ENCODE measurements around the gene AKAP12.
"Not testable (repeated sequence)": the region's sequence is repeated elsewhere in the genome, so short reads cannot be mapped to it uniquely, and the experiment has no call there.

The AKAP12 gene

GRCh38 chr6:151325075-151326050 is 85.6 kb downstream of the AKAP12 start:
- no peak overlapping the region for H3K27ac ChIP-seq (ENCODE audit: low read depth, low read length)
- H3K4me1 ChIP-seq (ENCODE audit: control insufficient read depth, insufficient read depth, low read length) = peaks cover 14% of the 10 kb centered on the region
- H3K27me3 ChIP-seq (ENCODE audit: control insufficient read depth, insufficient read depth, low read length) = peaks cover 13% of the 10 kb centered on the region
- peak overlapping the region; percentile 80 for H3K4me3 ChIP-seq (ENCODE audit: low read depth, low read length)
- H3K36me3 ChIP-seq (ENCODE audit: control insufficient read depth, insufficient read depth, low read length) = no peaks in the 10 kb centered on the region
- H3K9me3 ChIP-seq (ENCODE audit: control insufficient read depth, insufficient read depth, low read length) = no peaks in the 10 kb centered on the region
- peak overlapping the region; percentile 59; the same call in 1 of the 2 replicates for H3K9ac ChIP-seq (ENCODE audit: low read depth, low read length)

- Histone ChIP-seq H3K27ac (ENCODE audit: low read depth, low read length) (no peak overlapping the region), H3K4me3 (ENCODE audit: low read depth, low read length) (peak overlapping the region; percentile 80), H3K9ac (ENCODE audit: low read depth, low read length) (no peak overlapping the region), H3K9me3 (ENCODE audit: control insufficient read depth, insufficient read depth, low read length) (no peaks in the 10 kb centered on the region), H3K27me3 (ENCODE audit: control insufficient read depth, insufficient read depth, low read length) (peaks cover 13% of the 10 kb centered on the region), H3K36me3 (ENCODE audit: control insufficient read depth, insufficient read depth, low read length) (no peaks in the 10 kb centered on the region), H3K4me1 (ENCODE audit: control insufficient read depth, insufficient read depth, low read length) (peaks cover 14% of the 10 kb centered on the region)
Measured at GRCh38 chr6:151326116-151326825, 86.5 kb downstream of the AKAP12 start.

DNA sequence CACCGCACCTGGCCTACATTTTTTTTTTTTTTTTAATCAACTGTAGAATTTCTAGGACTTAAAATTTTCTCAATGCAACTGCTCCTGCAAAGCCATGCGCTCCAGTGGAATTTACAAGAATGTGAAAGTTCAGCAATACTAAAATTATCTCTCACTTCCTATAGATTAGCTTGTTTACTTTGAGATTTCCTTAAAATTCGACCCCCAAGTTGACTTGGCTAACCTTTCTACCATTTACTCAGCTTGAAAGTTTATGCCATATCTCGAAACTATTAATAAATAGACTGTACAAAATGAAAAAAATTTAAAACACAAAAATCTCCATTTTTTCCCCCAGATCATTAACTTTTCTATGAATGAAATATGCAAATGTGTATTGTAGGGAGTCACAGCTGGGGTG is 87.3 kb downstream of the AKAP12 start:
- H3K4me3 ChIP-seq (ENCODE audit: low read depth, low read length) = no peak overlapping the region
- peaks cover 13% of the 10 kb centered on the region for H3K27me3 ChIP-seq (ENCODE audit: control insufficient read depth, insufficient read depth, low read length)
- H3K9ac ChIP-seq (ENCODE audit: low read depth, low read length) = no peak overlapping the region
- H3K36me3 ChIP-seq (ENCODE audit: control insufficient read depth, insufficient read depth, low read length) = no peaks in the 10 kb centered on the region
- H3K9me3 ChIP-seq (ENCODE audit: control insufficient read depth, insufficient read depth, low read length) = no peaks in the 10 kb centered on the region
- no peak overlapping the region for H3K27ac ChIP-seq (ENCODE audit: low read depth, low read length)
- peaks cover 14% of the 10 kb centered on the region for H3K4me1 ChIP-seq (ENCODE audit: control insufficient read depth, insufficient read depth, low read length)

- no peaks in the 10 kb centered on the region for H3K36me3 ChIP-seq (ENCODE audit: control insufficient read depth, insufficient read depth, low read length)
- H3K4me1 ChIP-seq (ENCODE audit: control insufficient read depth, insufficient read depth, low read length) = peaks cover 8% of the 10 kb centered on the region
- no peak overlapping the region for H3K27ac ChIP-seq (ENCODE audit: low read depth, low read length)
- H3K9me3 ChIP-seq (ENCODE audit: control insufficient read depth, insufficient read depth, low read length) = no peaks in the 10 kb centered on the region
- H3K9ac ChIP-seq (ENCODE audit: low read depth, low read length) = no peak overlapping the region
- H3K4me3 ChIP-seq (ENCODE audit: low read depth, low read length) = no peak overlapping the region
- H3K27me3 ChIP-seq (ENCODE audit: control insufficient read depth, insufficient read depth, low read length) = peaks cover 5% of the 10 kb centered on the region; the same call in 1 of the 2 replicates
Measured at GRCh38 chr6:151330130-151330696, 90.4 kb downstream of the AKAP12 start.

DNA sequence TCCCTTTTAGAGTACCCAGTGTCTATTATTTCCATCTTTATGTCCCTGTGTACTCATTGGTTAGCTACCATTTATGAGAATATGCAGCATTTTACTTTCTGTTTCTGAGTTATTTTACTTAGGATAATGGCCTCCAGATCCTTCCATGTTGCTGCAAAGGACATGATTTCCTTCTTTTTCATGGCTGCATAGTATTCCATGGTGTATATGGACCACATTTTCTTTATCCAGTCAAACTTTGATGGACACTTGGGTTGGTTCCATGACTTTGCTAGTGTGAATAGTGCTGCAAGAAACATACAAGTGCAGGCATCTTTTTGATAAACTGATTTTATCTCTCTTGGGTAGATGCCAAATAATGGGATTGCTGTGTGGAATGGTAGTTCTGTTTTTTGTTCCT is 96.2 kb downstream of the AKAP12 start:
- Histone ChIP-seq H3K4me1 (ENCODE audit: control insufficient read depth, insufficient read depth, low read length) (0 out of 2 replicates have a peak, but pooled peaks cover 4% of the 10 kb centered on the region), H3K4me3 (ENCODE audit: low read depth, low read length) (no peak overlapping the region), H3K9me3 (ENCODE audit: control insufficient read depth, insufficient read depth, low read length) (no peaks in the 10 kb centered on the region), H3K27me3 (ENCODE audit: control insufficient read depth, insufficient read depth, low read length) (no peaks in the 10 kb centered on the region), H3K36me3 (ENCODE audit: control insufficient read depth, insufficient read depth, low read length) (no peaks in the 10 kb centered on the region), H3K27ac (ENCODE audit: low read depth, low read length) (no peak overlapping the region), H3K9ac (ENCODE audit: low read depth, low read length) (no peak overlapping the region)

DNA sequence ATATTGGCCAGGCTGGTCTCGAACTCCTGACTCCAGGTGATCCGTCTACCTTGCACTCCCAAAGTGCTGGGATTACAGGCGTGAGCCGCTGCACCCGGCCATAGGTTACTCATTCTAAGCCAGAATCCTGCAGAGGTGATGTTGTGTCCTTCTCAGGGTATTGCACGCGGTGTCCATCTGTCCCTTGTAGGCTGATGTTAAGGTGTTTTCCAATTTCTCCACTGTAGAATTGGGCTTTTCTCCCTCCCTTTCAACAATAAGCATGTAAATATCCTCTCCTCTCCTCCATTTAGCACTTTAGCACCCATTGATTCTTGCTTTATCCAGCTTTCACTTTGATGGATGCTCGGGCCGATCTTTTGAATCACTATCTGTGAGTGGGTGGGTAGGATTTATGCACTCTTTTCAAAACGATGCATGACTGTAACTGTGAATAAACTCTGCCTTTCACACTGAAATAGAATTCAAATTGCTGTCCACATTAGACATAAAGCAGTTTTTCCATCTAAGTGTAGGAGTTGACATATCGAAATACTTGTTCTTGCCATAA is 99.0 kb downstream of the AKAP12 start:
- Histone ChIP-seq H3K27ac (ENCODE audit: low read depth, low read length) (no peak overlapping the region), H3K9ac (ENCODE audit: low read depth, low read length) (no peak overlapping the region), H3K27me3 (ENCODE audit: control insufficient read depth, insufficient read depth, low read length) (no peaks in the 10 kb centered on the region), H3K4me1 (ENCODE audit: control insufficient read depth, insufficient read depth, low read length) (no peaks in the 10 kb centered on the region), H3K4me3 (ENCODE audit: low read depth, low read length) (no peak overlapping the region), H3K36me3 (ENCODE audit: control insufficient read depth, insufficient read depth, low read length) (no peaks in the 10 kb centered on the region), H3K9me3 (ENCODE audit: control insufficient read depth, insufficient read depth, low read length) (no peaks in the 10 kb centered on the region)

GRCh38 chr6:151339369-151339768 is 99.6 kb downstream of the AKAP12 start:
- Histone ChIP-seq H3K9ac (ENCODE audit: low read depth, low read length) (no peak overlapping the region), H3K27ac (ENCODE audit: low read depth, low read length) (no peak overlapping the region), H3K27me3 (ENCODE audit: control insufficient read depth, insufficient read depth, low read length) (no peaks in the 10 kb centered on the region), H3K4me3 (ENCODE audit: low read depth, low read length) (no peak overlapping the region), H3K36me3 (ENCODE audit: control insufficient read depth, insufficient read depth, low read length) (no peaks in the 10 kb centered on the region), H3K9me3 (ENCODE audit: control insufficient read depth, insufficient read depth, low read length) (no peaks in the 10 kb centered on the region), H3K4me1 (ENCODE audit: control insufficient read depth, insufficient read depth, low read length) (no peaks in the 10 kb centered on the region)

DNA sequence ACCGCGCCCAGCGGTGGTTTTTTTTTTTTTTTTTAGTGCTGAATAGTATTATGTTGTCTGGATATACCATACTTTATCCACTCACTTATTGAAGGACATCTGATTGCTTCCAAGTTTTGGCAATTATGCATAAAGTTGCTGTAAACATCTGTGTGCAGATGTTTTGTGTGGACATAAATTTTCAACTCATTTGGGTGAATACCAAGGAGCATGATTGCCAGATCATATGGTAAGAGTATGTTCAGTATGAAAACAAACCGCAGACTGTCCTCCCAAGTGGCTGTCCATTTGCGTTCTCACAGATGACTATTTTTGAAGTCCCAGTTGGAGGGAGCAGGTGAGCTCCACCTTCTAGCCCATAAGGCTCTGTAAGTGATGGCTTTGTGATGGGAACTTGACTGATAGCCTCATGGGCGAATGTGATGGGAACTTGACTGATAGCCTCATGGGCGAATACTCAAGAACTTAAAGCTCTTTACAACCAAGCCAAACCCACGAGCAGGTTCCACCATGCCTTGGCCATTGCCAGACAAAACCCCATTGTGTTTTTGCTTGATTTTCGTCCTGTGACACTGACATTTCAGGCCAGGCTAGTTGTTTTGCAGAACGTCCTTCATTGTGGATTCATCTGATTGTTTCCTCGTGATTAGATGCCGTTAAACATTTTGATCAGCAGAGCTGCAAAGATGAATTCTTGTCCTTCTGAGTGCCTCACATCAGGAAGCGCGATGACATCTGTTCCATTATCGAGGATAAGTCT is 100.6 kb downstream of the AKAP12 start:
- no peaks in the 10 kb centered on the region for H3K9me3 ChIP-seq (ENCODE audit: control insufficient read depth, insufficient read depth, low read length)
- H3K4me1 ChIP-seq (ENCODE audit: control insufficient read depth, insufficient read depth, low read length) = no peaks in the 10 kb centered on the region
- no peaks in the 10 kb centered on the region for H3K27me3 ChIP-seq (ENCODE audit: control insufficient read depth, insufficient read depth, low read length)
- no peaks in the 10 kb centered on the region for H3K36me3 ChIP-seq (ENCODE audit: control insufficient read depth, insufficient read depth, low read length)
- no peak overlapping the region for H3K4me3 ChIP-seq (ENCODE audit: low read depth, low read length)
- no peak overlapping the region for H3K27ac ChIP-seq (ENCODE audit: low read depth, low read length)
- no peak overlapping the region for H3K9ac ChIP-seq (ENCODE audit: low read depth, low read length)

GRCh38 chr6:151341476-151342195 is 101.9 kb downstream of the AKAP12 start:
- Histone ChIP-seq H3K27me3 (ENCODE audit: control insufficient read depth, insufficient read depth, low read length) (no peaks in the 10 kb centered on the region), H3K4me1 (ENCODE audit: control insufficient read depth, insufficient read depth, low read length) (no peaks in the 10 kb centered on the region), H3K27ac (ENCODE audit: low read depth, low read length) (no peak overlapping the region), H3K36me3 (ENCODE audit: control insufficient read depth, insufficient read depth, low read length) (no peaks in the 10 kb centered on the region), H3K9me3 (ENCODE audit: control insufficient read depth, insufficient read depth, low read length) (no peaks in the 10 kb centered on the region), H3K4me3 (ENCODE audit: low read depth, low read length) (no peak overlapping the region), H3K9ac (ENCODE audit: low read depth, low read length) (no peak overlapping the region)

DNA sequence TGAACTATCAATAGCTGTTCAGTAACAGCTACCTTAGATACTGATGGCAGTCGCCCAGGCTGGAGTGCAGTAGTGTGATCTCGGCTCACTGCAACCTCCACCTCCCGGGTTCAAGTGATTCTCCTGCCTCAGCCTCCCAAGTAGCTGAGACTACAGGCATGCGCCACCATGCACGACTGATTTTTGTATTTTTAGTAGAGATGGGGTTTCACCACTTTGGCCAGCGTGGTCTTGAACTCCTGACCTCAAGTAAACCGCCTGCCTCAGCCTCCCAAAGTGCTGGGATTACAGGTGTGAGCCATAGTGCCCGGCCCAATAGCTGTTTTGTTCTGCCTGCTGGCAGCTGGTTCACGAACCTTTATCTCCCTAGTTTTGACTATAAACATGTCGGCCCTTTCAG is 103.0 kb downstream of the AKAP12 start:
- H3K36me3 ChIP-seq (ENCODE audit: control insufficient read depth, insufficient read depth, low read length); H3K9me3 ChIP-seq (ENCODE audit: control insufficient read depth, insufficient read depth, low read length); H3K27me3 ChIP-seq (ENCODE audit: control insufficient read depth, insufficient read depth, low read length); H3K4me1 ChIP-seq (ENCODE audit: control insufficient read depth, insufficient read depth, low read length); H3K9ac ChIP-seq (ENCODE audit: low read depth, low read length); H3K4me3 ChIP-seq (ENCODE audit: low read depth, low read length); H3K27ac ChIP-seq (ENCODE audit: low read depth, low read length): not testable (repeated sequence)
